HG03575 (cell line): Measurements from ENCODE around the gene GPR68.
"Not testable (repeated sequence)": the region's sequence is repeated elsewhere in the genome, so short reads cannot be mapped to it uniquely, and the experiment has no call there.

Source experiments
- ATAC-seq: cut with Tn5 transposase; IDR thresholded peaks from one replicate; pipeline ENCODE4 v1.9.1; 2021; ENCODE audit not compliant: unreplicated experiment, insufficient number of reproducible peaks, low FRiP score; ENCODE audit errors: extremely low read depth

The GPR68 gene

DNA sequence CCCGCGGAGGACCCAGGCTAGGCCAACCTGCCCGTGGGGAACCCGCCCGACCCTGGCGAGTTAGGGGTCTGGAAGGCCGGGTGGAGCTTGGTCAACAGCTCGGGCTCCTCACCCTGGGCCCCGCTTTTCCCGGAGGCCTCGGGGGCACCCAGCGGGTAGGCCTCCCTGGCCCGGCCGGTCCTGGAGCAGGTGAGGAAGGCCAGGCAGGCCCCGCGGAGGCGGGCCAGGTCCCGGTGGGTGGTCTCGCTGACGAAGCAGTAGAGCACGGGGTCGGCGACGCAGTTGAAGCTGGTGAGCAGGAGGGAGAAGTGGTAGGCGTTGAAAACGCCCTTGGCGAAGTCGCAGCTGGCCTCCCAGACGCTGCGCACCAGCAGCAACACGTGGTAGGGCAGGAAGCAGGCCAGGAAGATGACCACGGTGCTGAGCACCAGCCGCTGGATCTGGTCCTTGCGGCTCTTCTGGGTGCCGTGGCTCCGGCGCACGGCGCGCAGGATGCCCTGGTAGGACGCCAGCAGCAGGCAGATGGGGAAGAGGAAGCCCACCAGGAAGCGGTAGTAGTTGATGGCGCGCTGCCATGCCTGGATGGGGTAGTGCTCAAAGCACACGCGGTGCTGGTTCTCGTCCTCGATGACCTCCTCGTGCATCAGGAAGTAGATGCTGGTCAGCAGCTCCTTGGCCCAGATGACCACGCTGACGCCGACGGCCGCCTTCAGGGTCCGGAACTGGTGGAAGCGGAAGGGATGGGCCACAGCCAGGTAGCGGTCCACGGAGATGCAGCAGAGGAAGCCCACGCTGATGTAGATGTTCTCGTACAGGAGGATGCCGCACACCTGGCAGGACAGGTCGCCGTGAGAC, 10.3 kb downstream of the GPR68 start:
- no peak for ATAC-seq

DNA sequence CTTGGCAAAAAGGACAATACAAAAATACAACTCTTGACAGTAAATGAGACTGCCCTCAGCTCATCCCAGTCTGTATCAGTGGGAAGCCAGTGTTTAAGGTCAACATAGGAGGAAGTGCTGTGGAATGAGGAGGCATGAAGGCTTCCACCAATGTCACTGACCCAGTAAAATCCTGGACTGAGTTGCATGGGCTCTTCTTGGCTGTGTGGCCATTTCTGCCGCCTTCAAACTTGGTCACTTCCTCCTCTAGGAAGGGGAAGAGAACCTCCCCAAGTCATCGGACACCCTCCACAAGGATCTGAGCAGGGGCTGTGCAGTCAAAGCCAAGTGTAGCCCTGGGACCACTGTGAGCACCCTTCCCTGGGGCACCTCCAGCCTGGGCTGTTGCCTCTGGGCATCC, 11.9 kb downstream of the GPR68 start:
- no peak for ATAC-seq

DNA sequence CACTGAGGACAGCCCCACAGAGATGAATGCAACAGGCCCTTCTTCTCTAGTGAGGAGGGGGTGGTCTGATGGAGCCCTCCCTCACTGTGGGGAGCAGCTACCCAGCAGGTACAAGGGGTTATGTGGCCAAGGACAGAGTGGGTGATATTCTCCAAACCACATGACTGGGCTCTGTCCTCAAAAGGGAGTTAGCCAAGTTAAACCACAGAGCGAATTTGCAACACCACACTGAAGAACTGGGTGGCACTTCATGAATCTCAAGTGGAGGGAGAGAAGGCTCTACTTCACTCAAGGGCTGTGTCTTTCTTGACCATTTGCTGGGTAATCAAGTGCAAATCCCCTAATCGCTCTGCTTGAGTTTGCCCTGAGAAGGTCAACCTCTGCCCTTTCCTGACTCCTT, 12.5 kb downstream of the GPR68 start:
- ATAC-seq, result no peak

DNA sequence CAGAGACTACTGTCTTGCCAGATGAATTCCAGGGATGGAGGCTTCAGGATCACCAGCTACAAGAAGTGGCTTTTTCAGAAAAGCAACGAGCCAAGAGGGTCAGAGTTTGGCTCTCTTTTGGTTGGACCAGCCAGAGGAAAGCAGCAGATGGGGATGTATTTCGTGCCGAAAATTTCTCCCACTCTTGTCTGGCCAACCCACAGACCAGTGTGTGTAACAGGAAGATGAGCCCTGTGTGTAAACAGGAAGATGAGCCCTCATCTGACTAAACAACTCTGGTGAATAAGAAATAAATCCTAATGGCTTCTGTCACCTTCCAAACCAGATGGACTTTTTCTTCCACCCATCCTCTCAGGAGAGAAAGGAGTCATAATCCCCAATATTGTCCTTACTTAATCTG, 13.1 kb downstream of the GPR68 start:
- ATAC-seq, result no peak

DNA sequence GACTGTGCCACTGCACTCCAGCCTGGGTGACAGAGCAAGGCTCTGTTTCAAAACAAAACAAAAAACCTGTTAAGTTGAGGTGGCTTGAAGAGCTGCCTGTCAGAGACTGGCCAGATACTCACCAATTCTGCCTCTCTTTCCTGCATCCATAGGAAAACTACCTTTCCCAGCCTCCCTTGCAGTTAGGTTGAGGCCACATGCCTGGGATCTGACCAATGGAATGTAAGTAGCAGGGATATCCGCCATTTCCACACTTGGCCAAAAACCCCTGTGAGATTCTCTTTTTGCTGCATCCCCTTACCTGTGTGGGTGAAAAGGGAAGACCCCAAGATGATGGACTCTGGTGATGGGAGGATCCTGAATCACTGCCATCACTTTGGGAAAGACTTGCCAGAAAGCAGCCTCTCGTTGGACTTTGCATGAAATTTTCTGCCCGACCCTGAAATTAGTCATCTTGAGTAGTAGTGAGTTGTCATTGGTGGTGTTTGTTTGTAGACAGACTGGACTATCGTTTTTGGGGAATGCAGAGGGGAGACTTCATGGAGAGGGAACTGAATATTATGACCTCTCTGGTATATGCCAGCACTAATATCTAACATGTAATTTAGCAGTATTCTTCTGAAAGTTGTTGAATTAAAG, 14.0 kb downstream of the GPR68 start:
- ATAC-seq, result no peak

DNA sequence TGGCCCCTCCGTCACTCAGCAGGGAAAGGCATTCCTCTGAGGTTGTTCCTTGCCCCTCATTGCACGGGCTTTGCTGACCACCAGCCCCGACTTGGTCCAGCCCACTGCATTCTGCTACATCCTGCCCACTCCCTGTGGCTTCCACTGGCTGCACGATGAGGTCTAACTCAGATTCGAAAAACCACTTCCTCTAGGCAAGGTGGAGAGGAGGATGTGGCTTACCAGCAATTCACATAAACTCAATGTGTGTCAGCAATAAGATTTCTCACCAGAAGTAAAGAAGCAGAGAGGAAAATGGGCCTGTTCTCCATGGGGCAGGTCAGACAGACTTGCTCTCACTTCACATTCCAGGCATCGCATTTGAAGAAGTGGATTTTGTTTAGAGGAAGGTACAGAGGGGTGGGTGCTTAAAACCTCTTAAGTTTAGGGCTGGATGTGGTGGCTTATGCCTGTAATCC, 14.7 kb downstream of the GPR68 start:
- peak; percentile 48 for ATAC-seq

DNA sequence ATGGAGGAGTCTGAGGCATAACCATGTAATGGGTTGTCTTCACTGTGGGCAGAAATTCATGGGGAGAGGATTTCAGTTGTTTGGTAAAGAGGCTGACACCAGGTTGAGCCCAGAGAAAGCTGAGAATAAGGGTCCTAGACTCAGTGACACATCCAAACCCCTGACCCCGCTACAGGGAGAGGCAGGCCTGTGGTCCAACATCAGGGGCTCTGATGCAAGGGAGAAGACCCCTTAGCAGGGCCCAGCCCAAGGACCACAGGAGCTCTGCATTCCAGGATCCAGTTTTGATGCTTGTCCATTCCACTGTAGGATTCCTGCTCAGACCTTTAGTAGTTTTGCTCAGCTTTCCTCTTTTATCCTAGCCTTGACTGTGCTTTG, 15.5 kb downstream of the GPR68 start:
- no peak for ATAC-seq

DNA sequence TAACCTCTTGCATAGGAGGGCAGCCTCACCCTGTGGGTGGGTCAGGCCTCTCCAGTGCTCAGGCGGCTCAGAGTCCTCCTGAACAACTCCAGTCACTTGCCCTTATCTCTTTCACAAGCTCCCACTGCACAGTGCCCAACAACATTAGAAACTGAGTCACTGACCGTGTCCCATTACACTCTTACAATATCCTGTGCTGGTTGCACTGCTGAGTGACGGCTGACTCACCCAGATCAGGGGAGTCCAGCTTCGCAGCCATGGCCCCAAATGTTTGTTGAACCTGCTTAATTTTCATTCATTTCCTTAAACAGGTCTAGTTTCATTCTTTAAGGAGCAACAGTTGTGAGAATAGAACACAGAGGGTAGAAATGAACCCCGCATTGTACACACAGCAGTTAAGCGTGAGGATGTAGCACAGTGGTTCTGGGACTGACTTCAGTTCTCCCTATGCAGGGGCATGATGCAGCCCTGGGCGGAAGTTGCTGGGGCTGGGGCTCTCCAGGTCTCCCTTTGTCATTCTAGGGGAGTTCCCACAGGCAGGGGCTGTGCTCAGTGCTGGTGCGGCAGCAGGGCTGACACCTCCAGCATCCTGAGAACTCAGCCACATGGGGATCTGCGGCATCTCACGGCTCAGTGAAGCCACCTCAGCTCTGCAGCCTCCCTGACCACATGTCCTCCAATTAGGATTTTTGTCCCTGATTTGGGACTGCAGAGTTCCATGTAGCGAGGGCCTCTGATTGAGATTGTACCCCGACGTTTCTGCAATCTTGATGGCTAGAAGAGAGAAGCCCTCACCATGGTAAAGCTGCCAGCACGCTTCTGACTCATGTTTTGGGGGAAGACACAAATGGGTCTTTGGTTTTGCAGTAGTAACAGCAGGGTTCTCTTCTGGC, 16.1 kb downstream of the GPR68 start:
- peak; percentile 61 for ATAC-seq

DNA sequence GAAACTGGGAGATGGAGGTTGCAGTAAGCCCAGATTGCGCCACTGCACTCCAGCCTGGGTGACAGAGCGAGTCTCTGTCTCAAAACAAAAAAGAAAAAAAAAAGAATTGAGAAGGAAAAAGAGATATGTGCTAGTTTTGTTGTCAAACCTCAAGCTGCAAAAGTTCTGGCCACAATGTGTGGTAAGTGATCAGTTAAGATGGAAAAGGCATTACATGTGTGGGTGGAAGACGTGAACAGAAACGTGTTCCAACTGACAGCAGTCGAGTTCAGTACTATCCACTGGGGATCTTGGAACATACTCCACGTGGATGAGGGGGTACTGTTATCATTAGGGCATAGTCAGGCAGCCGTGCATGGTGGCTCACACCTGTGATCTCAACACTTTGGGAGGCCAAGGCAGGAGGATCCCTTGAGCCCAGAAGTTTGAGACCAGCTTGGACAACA, 17.3 kb downstream of the GPR68 start:
- ATAC-seq, result no peak

DNA sequence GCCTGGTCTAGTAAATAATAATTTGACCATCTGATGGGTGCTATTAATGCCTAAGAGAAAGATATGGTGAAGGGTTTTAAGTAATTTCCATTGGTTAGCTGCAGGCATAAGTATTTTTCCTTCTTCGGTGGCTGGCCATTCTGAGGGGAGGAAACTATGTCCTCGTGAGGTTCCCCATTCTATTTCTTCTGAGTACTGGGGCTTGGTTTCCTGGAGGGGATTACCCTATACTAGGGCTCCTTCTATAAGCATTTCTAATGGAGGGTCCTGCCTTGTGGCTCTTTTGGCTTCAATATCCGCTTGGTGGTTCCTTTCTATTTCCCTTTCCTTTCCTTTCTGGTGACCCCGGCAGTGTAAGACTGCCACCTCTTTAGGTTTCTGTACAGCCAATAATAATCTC, 18.1 kb downstream of the GPR68 start:
- ATAC-seq, result not testable (repeated sequence)

DNA sequence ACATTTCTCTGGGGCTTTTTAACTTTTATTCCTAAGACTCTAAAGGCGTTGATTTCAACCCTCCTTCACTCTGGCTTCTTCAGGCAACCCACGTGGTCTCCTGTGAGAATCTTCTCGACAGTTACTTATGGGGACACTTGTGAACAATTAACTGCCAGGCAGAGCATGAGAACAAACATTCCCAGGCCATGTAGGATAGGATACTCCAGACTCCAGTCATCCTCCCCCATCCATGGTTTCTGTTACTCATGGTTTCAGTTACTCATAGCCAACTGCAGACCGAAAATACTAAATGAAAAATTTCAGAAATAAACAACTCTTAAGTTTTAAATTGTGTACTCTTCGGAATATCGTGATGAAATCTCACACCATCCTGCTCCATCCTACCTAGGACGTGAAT, 19.5 kb downstream of the GPR68 start:
- ATAC-seq, result no peak

DNA sequence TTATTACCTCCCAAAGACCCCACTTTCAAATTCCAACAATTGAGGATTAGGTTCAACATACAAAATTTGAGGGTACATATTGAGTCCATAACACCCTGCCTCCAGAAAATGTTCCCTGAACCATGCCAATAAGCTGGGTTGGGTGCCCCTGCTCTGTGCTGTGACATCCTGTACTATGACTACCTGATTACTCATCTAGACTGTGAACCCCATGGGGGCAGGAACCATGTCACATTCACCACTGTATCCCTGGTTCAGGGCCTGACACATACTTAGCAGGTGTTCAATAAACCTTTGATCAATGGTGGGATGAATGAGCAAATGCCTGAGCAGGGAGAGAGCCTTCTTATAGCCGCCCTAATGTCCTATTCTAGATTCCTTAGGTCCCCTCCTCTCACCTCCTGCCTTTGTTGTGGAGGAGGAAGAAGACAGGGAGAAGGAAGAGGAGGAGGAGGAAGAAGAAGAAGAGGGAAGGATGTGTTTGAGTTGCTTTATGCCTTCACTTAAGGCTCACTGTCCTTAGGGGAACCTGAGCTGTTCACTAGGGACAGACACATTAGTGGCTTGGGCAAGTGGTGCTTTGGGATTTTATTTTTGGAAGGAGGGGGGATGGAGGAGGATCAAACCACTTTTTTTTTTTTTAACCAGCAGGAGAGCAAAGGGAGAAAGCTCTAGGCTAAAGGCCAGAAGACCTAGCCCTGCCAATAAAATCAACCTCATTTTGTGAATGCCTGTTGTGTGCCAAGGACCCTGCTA, 21.3 kb downstream of the GPR68 start:
- no peak for ATAC-seq

DNA sequence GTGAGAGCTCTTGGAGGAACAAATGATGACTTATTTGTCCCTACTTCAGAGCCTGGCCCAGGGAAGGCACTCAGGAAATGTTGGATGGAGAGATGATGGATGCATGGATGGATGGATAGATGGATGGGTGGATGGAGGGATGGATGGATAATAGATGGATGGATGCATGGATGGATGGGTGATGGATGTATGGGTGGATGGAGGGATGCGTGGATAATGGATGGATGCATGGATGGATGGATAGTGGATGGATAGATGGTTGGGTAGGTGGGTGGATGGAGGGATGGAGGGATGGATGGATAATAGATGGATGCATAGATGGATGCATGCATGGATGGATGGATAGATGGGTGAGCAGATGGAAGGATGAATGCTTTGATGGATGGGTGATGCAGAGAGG, 23.2 kb downstream of the GPR68 start:
- no peak for ATAC-seq

DNA sequence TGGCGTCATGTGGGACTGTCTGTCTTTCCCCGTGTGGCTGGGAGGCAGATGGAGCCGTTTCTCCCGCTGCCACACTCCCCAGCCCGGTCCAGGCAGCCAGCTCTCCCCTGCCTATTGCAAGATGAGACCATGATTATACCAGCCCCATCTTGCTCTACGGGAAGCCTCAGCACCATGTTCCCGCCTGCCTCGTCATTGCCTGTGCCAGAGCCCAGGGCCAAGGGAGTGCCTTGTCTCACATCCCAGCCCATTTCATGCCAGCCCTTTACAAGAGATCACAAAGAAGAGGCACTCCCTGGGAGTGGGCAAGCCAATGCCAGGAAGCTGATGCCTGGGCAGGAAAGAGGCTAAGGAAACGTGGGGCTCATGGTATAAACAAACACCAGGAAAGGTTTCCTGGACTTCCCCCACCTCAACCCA, 23.9 kb downstream of the GPR68 start:
- no peak for ATAC-seq

DNA sequence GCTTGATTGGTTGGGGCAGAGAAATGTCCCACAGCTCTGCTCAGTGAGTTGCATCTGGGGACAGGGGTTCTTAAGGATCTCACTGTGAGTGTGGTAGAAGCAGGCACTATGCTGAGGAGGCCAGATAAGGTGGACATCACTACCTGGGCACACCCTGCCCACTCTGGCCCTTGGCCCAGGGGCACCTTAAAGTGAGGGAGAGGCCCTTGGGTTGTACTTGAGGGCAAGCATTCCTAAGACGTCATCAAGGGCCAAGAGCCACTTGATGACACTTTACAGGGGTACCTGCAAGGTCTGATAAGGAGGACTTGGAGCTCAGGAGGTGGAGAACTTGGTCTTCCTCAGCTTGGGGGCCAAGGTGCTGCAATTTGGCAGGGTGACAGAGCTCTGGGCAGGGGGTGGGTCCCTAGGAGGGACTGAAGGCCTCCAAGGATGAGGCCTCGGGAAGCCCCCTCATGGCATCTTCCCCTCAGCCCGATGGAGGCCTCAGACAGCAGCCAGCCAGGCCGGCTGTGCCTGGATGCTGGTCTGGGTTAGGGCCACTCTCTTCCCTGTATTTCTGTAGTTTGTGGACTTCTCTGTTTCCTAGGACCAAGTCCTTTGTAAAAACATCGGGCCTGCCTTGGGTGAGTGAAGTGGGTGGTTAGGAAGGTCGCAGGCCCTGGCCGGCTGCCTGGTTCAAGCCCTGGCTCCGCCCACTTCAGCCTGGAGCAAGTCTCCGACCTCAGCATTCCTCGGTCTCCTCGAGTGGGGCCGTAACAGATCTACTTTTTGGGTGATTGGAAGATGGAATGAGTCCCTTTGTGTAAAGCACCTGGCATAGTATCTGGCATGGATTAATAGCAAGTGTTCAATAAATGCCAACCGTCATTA, 24.8 kb downstream of the GPR68 start:
- no peak for ATAC-seq

DNA sequence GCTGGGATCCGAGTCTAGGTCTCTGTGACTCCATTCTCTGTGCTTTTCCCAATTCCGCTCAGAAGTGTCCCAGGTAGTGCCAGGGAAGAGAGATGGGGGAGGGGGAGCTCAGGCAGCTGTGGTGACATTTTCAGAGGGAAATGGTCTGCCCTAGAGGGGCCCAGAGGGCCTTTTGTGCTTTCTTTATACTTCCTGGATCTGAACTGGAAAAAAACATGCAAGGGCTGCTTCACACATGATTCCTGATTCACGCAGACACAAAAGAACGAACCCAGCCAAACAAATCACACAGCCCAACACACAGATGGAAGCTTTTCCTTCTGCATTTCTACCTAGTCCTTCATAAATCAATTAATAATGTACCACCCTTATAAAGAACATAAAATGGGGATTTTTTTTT, 26.5 kb downstream of the GPR68 start:
- ATAC-seq, result no peak

DNA sequence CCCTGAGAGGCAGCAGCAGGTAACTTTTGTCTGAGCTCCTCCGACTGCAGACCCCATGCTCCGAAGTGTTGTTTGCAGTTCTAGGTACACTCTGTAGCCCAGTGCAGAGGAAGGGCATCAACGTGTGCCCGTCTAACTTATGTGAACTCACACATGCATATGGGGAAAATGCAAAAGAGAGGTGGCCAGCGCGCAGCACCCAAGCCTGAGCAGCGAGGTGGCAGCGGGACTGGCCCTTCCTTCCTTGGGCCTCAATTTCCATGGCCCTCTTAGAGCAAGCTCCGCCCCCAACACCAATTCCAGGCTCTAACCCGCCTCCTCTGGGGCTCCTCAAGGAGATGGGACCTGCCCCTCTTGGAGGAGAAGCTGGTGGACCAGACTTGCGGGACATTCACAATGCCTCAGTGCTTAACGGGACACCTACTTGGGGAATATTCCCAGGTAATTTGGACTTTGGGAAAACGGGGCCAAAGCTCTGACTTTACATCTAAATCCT, 27.7 kb downstream of the GPR68 start:
- no peak for ATAC-seq

DNA sequence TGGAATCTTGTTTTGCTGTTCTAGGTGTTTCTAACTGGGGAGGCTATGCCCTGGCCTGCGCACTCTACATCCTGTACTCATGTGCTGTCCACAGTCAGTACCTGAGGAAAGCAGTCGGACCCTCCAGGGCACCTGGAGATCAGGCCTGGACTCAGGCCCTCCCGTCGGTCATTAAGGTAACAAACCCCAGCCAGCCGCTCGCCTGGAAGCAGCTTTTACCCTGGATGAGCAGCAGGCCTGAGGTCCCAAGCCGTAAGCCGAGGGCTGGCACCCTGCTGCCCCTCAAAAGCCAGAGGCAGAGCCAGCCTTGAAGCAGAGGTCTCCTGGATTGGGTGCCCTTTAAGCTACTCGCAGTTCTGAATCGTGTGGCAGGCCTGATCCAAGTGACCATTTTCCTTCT, 29.1 kb downstream of the GPR68 start:
- no peak for ATAC-seq
